ENCODE measurements around the gene CEP112. TPM values are rescaled to one million over a fixed set of nuclear protein-coding genes. Genes with fewer than 3 reads are reported as not detected.

The CEP112 gene
- total and polyA plus RNA-seq, 5 experiments from 2014 or later, result 0.27 to 2.0 (median 1.7) TPM; not detected in 2

DNA sequence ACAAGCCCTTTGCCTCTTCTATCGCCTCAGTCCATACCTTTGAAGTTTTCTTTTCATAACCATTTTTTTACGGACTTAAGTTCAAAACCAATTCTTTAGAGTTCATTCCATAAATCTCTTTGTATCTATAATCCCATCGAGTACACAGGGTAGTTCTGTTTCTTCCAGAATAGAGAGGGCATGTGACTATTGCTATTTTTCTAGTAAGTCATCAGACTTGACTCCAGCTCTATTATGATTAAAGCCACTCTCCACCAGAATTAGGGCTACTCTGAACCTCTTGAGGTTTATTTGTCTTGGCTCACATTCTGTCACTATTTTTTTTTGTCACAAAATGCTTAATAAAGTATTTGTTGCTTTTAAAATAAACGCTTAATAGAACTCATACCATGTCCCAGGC, 438.6 kb downstream of the CEP112 start:
- Mint-ChIP-seq H3K4me3 (no peak overlapping the region), H3K9me3 (peaks cover 0 to 5% (median 0%) of the 10 kb centered on the region in 9 donors), H3K4me1 (peaks cover 18 to 26% (median 22%) of the 10 kb centered on the region in 4 donors), H3K27me3 (peaks cover 0 to 2% (median 0%) of the 10 kb centered on the region in 5 donors), H3K36me3 (no peaks in the 10 kb centered on the region), H3K27ac (no peak overlapping the region)
- ATAC-seq (no peak), DNase-seq (no peak)
- POLR2A ChIA-PET, result no interaction called here

DNA sequence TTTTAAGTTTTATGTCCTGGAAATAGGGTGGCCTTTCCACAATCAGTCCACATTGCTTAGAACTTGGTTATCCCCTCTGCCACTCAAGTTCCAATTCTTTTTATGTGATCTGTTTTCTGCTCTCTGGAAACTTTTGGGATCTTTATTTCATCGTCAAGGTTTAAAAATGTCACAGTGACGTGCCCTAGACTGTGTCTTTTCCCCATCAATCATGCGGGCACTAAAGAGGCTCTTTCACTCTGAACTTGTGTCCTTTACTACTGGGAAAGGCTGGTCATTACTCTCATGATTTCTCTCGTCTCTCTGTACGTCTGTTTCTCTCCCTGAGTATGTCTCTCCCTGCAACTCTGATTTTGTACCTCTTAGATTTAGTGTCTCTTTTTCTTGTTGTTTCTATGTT, 440.7 kb downstream of the CEP112 start:
- POLR2A ChIA-PET, result no interaction called here
- peaks cover 0 to 2% (median 0%) of the 10 kb centered on the region in 5 donors for H3K27me3 Mint-ChIP-seq
- peak overlapping the region in 5 of 10 donors; percentile 10 to 44 (median 21) for H3K4me3 Mint-ChIP-seq
- DNase-seq, result no peak
- ATAC-seq, result no peak
- H3K27ac Mint-ChIP-seq, result peak overlapping the region in 1 of 10 donors; percentile 58
- H3K9me3 Mint-ChIP-seq, result no peaks in the 10 kb centered on the region
- H3K4me1 Mint-ChIP-seq, result peaks cover 18 to 26% (median 22%) of the 10 kb centered on the region in 4 donors
- H3K36me3 Mint-ChIP-seq, result no peaks in the 10 kb centered on the region

DNA sequence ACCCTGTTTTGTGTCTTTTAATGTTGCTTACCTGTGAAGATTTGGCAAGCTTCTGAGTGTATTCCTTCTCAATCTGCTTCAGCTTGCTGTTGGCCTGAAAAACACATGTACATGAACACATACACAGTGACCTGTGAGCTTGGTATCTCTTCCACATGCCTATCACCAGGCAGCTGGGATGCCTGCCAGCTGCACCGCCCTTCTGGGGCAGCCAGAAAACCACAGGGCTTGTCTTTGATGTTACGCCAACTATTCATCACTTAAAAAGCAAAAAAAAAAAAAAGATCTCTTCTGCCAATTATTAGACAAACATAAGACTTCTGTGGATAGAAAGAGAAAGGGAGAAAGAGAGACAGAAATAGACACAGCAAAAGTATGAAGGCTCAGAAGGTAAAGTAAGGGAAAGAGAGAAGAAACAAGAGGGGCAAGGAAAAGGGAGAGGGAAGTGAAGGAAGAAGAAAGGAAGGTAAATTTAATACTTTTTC, 441.3 kb downstream of the CEP112 start:
- DNase-seq (peak; percentile 16 to 83 (median 62)), ATAC-seq (peak; percentile 97 to 99)
- Mint-ChIP-seq H3K27me3 (peaks cover 0 to 2% (median 0%) of the 10 kb centered on the region in 5 donors), H3K36me3 (no peaks in the 10 kb centered on the region), H3K9me3 (no peaks in the 10 kb centered on the region), H3K4me3 (peak overlapping the region; percentile 8 to 79 (median 49)), H3K4me1 (peaks cover 18 to 26% (median 22%) of the 10 kb centered on the region in 4 donors), H3K27ac (peak overlapping the region in 6 of 10 donors; percentile 1 to 58 (median 16))
- POLR2A ChIA-PET, result no interaction called here

DNA sequence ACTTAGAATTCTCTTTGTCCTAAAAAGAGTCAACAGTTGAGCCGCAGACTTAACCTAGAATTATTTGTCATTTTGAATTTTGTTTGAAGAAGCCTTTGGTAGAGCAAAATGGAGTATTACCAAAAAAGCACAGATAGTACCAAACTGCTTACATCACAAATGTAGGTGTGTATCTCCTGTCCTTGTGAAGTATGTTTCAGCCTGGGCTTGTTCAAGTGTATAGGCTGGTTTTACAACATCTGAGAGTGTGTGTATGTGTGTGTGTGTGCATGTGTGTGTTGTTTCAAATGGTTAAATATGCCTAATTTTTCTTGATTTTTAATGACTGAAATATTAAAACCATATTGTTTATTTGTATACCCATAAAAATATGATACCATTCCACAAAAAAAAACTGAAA, 441.8 kb downstream of the CEP112 start:
- Mint-ChIP-seq H3K9me3 (no peaks in the 10 kb centered on the region), H3K36me3 (no peaks in the 10 kb centered on the region), H3K4me3 (peak overlapping the region in 1 of 10 donors; percentile 72), H3K27ac (peak overlapping the region in 1 of 10 donors; percentile 58), H3K4me1 (peaks cover 18 to 26% (median 22%) of the 10 kb centered on the region in 4 donors), H3K27me3 (peaks cover 0 to 2% (median 0%) of the 10 kb centered on the region in 5 donors)
- POLR2A ChIA-PET, result no interaction called here
- DNase-seq, result no peak
- ATAC-seq, result peak in 1 of 2 donors; percentile 53

DNA sequence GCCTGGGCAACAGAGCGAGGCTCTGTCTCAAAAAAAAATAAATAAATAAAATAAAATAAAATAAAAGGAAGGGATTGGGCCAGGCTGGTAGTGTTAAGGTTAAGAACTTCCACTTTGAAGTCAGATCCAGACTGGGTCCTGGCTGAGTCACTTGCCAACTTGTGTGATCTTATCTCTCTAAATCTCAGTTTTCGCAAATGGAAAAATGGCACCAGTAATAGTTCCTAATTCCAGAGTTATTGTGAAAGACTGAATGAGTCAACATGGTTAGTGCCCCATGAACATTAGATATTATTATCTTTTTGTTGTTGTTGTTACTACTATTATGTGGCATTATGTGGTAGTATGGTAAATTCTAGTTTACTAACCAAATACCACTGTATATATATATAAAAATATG, 442.5 kb downstream of the CEP112 start:
- no peaks in the 10 kb centered on the region for H3K36me3 Mint-ChIP-seq
- DNase-seq (no peak), ATAC-seq (no peak)
- no peak overlapping the region for H3K4me3 Mint-ChIP-seq
- peaks cover 18 to 26% (median 22%) of the 10 kb centered on the region in 4 donors for H3K4me1 Mint-ChIP-seq
- POLR2A ChIA-PET, result no interaction called here
- H3K27me3 Mint-ChIP-seq, result peaks cover 0 to 2% (median 0%) of the 10 kb centered on the region in 5 donors
- H3K27ac Mint-ChIP-seq, result no peak overlapping the region
- H3K9me3 Mint-ChIP-seq, result no peaks in the 10 kb centered on the region

DNA sequence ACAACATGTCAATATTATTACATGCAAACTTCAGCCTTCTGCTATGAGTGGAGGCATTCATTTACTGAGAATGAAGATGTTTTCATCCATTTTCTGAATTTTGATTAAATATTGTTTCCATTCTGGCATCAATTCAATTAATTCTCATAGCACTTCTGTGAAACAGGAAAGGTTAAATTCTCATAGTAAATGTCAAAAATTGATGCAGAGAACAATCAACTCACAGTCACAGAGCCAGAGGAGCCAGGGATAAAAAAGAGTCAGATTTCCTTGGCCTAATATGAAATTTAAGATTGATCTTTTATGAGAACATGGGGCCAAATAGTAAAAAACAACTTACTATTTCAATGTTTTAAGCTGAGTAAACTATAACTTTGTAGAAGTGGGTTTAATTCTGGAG, 446.7 kb downstream of the CEP112 start:
- H3K4me3 Mint-ChIP-seq, result no peak overlapping the region
- no peaks in the 10 kb centered on the region for H3K27me3 Mint-ChIP-seq
- ATAC-seq (no peak), DNase-seq (no peak)
- POLR2A ChIA-PET, result no interaction called here
- no peak overlapping the region for H3K27ac Mint-ChIP-seq
- peaks cover 10 to 25% (median 24%) of the 10 kb centered on the region in 4 donors for H3K4me1 Mint-ChIP-seq
- H3K9me3 Mint-ChIP-seq, result no peaks in the 10 kb centered on the region
- H3K36me3 Mint-ChIP-seq, result no peaks in the 10 kb centered on the region

DNA sequence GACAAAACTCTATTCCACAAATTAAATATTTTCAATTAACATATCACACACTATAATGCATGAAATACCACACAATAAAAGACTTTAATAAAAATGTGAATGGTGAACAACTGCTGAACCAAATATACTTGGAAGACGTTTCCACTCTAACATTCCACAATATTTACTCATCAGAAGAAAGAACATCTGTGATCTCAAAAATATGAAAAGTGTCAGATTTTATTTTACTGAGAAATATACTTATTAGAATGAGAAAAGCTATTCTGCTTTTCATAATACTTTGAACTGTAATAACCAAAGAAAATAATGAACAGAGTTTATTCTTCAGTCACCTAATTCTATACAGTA, 448.7 kb downstream of the CEP112 start:
- Mint-ChIP-seq H3K9me3 (peaks cover 0 to 9% (median 0%) of the 10 kb centered on the region in 9 donors), H3K27ac (peak overlapping the region in 5 of 10 donors; percentile 3 to 79 (median 41)), H3K4me1 (peaks cover 10 to 25% (median 20%) of the 10 kb centered on the region in 4 donors), H3K27me3 (no peaks in the 10 kb centered on the region), H3K36me3 (peaks cover 0 to 6% (median 0%) of the 10 kb centered on the region in 3 donors), H3K4me3 (peak overlapping the region in 7 of 10 donors; percentile 57 to 77 (median 68))
- ATAC-seq, result no peak
- DNase-seq, result no peak
- POLR2A ChIA-PET, result no interaction called here

DNA sequence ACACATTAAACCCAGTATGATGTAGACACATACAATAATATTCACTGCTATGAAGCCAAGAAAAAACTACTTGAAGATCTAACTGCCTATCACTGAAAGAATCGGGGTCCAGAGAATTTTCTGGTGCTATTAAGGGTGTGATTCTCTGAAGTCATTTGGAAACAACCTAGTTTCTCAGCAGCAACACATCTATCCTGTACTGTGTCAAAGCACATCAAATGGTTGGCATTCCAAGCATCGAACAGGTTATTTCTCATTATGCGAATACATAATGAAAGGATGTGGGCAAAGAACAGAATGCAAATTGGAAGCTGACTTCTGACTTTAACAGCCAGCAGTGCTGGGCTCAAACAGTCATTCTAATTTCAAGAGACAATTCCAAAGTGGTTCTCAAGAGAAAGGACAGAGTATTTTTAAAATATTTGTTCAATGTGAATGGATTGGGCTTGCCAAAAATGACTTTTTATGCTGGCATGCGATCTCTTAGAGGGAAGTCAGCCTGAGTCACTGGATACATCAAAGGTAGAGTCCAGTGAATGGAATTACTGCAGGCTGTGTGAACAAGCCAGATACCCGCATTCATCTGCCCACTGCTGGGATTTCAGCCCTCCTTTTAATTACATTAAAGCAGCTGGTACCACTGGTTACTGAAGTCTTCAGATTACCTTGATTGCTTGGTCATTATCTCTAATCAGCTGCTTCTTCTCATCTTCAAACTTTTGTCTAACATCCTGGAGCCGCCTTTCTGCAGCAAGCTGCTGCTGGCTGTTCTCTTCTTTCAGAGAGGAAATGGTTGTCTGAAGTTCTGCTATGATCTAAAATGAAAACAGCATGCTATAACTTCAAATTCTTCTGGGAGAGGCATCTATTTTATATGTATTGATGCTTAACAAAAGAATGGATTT, 449.3 kb downstream of the CEP112 start:
- DNase-seq, result peak in 2 of 10 donors; percentile 21 to 31
- H3K9me3 Mint-ChIP-seq, result peaks cover 0 to 9% (median 0%) of the 10 kb centered on the region in 9 donors

DNA sequence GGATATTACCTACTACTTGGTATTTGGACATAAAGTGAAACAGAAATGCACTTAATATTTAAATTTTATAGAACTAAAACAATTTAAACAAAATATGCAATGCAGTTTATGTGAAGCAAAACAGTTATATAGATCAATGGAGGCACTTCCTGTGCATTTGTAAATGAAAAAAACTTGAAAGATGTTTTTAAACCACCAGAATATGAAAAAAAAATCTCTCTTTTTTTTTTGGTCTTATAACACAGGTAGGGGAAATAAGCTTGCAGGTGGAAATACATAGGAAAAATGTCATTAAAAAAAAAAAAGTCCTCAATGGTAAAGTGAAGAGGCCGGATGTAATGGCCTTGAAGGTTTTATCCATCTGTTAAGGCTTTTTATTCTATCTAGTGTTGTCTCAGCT, 450.2 kb downstream of the CEP112 start:
- ATAC-seq, result peak; percentile 47 to 60
- peak overlapping the region in 1 of 10 donors; percentile 69 for H3K27ac Mint-ChIP-seq
- peak in 3 of 10 donors; percentile 51 to 60 (median 57) for DNase-seq
- peaks cover 0 to 6% (median 0%) of the 10 kb centered on the region in 3 donors for H3K36me3 Mint-ChIP-seq
- H3K27me3 Mint-ChIP-seq, result no peaks in the 10 kb centered on the region
- H3K4me3 Mint-ChIP-seq, result peak overlapping the region in 9 of 10 donors; percentile 3 to 71 (median 57)
- peaks cover 10 to 25% (median 20%) of the 10 kb centered on the region in 4 donors for H3K4me1 Mint-ChIP-seq
- POLR2A ChIA-PET, result interaction anchor here (1.5 kb wide), 1 partner anchor 185 kb away, joined by 5 read pairs; no protein-coding TSS in a partner anchor
- peaks cover 0 to 9% (median 0%) of the 10 kb centered on the region in 9 donors for H3K9me3 Mint-ChIP-seq

More for the DNA sequence above, 449.3 kb downstream of the CEP112 start:
- Mint-ChIP-seq H3K4me1 (peaks cover 10 to 25% (median 20%) of the 10 kb centered on the region in 4 donors), H3K4me3 (peak overlapping the region; percentile 17 to 80 (median 64)), H3K27me3 (no peaks in the 10 kb centered on the region), H3K27ac (peak overlapping the region in 5 of 10 donors; percentile 3 to 79 (median 41)), H3K36me3 (peaks cover 0 to 6% (median 0%) of the 10 kb centered on the region in 3 donors)
- peak; percentile 43 to 53 for ATAC-seq
- POLR2A ChIA-PET, result interaction anchor here (1.5 kb wide), 1 partner anchor 185 kb away, joined by 5 read pairs; no protein-coding TSS in a partner anchor

DNA sequence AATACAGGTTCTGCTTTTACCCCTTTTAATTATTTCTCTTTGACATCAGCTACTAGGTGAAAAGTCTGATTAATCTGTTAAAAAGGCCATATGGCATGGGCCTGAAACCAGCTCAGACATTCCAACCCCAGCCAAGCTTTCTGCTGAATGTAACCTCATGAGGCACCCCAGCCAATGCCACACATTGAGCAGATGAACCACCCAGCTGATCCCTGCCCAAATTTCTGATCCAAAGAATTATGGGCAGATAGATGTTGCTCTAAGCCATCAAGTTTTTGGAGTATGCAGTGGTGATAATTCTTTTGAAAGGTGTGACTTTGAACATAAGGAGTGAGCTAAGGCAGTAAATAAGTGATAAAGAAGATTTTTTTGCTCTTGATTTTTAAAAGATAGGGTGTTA, 452.9 kb downstream of the CEP112 start:
- H3K9me3 Mint-ChIP-seq, result peaks cover 0 to 9% (median 0%) of the 10 kb centered on the region in 9 donors
- POLR2A ChIA-PET, result no interaction called here
- DNase-seq, result no peak
- peaks cover 0 to 6% (median 0%) of the 10 kb centered on the region in 3 donors for H3K36me3 Mint-ChIP-seq
- H3K27me3 Mint-ChIP-seq, result peaks cover 0 to 16% (median 0%) of the 10 kb centered on the region in 5 donors
- ATAC-seq, result no peak
- no peak overlapping the region for H3K27ac Mint-ChIP-seq
- H3K4me1 Mint-ChIP-seq, result peaks cover 12 to 25% (median 20%) of the 10 kb centered on the region in 4 donors
- no peak overlapping the region for H3K4me3 Mint-ChIP-seq

DNA sequence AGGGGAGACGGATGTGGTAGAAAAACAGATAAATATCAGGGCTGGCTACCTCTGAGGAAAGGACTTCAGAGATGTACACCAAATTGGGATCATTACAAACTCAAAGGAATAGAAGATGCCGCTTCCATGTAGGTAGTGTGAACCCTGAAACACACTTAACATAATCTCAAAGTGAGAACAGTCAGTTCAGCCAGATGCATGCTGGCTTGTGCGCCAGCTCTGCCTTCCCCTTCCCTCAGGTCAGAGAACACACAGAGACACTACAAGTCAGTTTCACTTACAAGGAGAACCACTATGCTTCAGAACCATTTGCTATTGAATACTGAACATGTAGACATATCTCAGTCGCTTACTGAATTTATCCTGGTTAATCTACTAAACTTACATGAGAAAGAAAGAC, 454.5 kb downstream of the CEP112 start:
- Mint-ChIP-seq H3K4me1 (peaks cover 15 to 25% (median 21%) of the 10 kb centered on the region in 4 donors), H3K4me3 (no peak overlapping the region), H3K27me3 (peaks cover 0 to 16% (median 0%) of the 10 kb centered on the region in 5 donors), H3K36me3 (peaks cover 0 to 6% (median 0%) of the 10 kb centered on the region in 3 donors), H3K27ac (peak overlapping the region in 1 of 10 donors; percentile 21), H3K9me3 (peaks cover 0 to 9% (median 0%) of the 10 kb centered on the region in 9 donors)
- ATAC-seq (no peak), DNase-seq (no peak)
- POLR2A ChIA-PET, result no interaction called here

DNA sequence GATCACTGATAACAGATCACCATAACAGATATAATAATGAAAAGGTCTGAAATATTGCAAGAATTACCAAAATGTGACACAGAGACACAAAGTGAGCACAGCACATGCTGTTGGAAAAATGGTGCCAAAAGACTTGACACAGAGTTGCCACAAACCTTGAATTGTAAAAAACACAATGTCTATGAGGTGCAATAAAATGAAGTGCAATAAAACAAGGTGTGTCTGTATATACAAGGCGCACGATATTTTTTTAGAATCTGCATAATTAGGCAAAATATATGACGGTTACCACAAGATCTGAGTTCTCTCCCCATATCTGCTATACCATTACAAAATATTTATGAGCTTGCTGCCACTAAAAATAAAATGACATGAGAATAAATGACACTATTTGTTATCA, 458.6 kb downstream of the CEP112 start:
- POLR2A ChIA-PET, result interaction anchor here (0.5 kb wide), 1 partner anchor 377 kb away, joined by 3 read pairs; no protein-coding TSS in a partner anchor
- DNase-seq (no peak), ATAC-seq (no peak)
- no peaks in the 10 kb centered on the region for H3K36me3 Mint-ChIP-seq
- H3K4me1 Mint-ChIP-seq, result peaks cover 14 to 27% (median 19%) of the 10 kb centered on the region in 4 donors
- no peak overlapping the region for H3K27ac Mint-ChIP-seq
- H3K9me3 Mint-ChIP-seq, result peaks cover 0 to 2% (median 0%) of the 10 kb centered on the region in 9 donors
- H3K4me3 Mint-ChIP-seq, result no peak overlapping the region
- H3K27me3 Mint-ChIP-seq, result peaks cover 0 to 16% (median 1%) of the 10 kb centered on the region in 5 donors
